Stimulated activated CD8-positive, alpha-beta memory T cell treated with anti-CD3 and anti-CD28 coated beads, Interleukin-4, amount 100 ng/mL, for 48 hours (primary cell): Measurements from ENCODE around the gene FGF11.

Experiments
- DNase-seq: peaks from one replicate; pipeline ENCODE4 v3.0.0-alpha.2; 2020

Gene FGF11

DNA sequence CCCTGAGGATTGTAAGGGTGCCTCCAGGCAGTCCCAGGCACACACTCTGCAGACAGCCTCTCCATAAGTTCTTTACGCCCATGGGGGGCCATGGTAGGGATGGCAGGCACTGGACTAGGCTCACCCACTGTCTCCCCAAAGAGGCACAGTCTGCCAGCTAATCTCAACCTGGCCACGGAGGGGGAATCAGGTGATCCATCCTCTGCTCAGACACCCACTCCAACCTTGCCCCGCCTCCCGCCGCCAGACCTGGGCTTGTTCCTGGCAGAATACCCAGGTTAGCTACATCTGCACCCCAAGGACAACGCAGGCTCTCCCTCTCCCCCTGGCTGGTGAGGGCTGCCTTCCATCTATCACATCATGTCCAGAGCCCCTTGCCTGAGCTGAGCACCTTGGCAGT lies 30.4 kb upstream of the FGF11 start:
- DNase-seq = no peak

DNA sequence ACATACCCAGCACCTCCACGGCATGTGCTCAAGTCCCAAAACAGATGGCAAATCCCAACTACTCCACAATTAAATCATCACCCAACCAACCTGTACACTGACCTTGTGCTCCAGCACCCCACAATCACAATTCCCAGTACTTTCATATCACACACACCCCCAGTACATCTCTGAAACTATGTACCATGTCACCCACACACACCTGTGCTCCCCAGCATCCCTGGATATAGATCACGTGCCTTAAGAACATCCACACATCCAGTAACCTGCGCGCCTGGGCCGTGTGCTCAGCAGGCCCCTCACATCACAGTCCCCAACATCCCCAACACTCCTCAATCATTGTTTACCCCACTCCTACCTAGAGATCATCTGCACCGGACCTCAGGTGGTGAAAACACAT lies 29.6 kb upstream of the FGF11 start:
- DNase-seq = no peak

DNA sequence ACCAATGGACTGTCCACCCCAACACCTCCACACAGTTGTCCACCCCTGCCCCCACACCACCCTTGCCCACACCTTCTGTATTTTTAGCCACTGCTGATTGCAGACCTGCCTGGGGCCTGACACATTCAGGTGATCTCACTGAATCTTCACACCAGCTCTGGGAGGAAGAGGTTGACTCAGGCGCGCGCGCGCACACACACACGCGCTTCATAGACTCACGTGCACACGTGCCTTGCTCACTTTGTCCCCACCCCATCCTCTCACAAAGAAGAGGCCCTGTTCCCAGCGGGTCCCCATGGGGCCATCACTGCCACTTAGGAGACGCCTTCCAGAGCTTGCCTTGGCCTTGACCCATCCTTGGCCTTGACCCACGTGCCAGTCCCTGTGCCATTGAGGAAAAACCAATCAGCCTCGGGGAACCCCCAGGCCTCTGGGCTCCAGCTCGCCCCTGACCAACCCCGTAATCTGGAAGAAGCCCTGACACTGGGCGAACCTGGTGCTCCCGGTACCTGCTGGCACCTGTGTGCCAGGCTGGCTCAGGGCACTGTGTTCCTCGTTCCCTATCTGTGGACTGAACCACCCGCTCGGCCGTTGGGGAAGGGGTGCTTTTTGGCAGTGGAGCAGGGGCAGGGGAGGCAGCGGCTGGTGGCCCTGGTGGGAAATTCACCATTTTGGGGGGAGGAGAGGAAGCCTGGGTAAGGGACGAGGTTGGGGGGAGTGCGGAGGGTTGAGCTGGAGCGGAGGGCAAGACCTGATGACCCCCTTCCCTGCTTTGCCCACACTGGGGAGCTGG lies 28.5 kb upstream of the FGF11 start:
- DNase-seq = no peak

DNA sequence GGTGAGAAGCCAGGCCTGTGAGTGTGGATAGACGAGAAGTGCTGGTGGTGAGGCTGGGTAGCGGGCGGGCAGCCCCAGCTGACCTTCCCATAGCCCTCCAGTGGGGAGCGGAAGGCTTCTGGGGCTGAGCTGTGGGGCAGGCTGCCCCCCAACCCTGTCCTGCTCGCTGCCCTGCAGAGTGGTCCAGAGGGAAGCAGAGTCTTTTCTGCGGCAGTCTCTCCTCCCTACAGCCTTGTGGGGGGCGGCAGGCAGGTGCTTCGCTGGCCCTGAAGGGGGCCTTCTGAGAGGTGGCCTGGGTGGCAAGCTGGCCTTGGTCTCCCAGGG lies 27.9 kb upstream of the FGF11 start:
- no peak for DNase-seq

DNA sequence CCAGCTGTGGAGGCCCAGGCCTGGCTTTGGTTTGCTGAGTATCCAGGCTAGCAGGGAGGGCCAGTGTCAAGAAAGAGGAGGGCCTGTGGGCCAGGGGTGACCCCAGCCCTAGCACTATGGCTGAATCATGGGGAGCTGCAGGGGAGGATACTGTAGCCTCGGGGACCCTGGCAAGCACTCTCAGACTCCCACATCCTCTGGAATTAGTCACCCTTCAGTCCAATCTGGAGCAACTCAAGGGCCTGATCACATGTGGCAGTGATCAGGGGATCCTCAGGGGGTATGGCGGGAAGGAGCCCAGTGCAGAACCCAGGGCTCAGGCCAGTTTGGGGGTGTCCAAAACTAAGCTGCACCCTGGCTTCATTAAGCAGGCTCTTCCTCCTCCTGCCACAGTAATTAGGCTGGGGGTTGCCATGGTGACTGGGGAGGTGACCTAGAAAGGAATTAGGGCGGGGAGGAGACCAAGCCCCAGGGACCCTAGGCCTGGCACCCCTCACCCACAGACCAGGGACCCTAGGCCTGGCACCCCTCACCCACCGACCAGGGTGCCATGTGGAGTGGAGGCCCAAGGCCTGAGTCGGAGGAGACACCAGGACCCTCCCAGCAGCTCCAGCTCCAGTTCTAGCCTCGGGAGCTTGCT lies 25.8 kb upstream of the FGF11 start:
- DNase-seq = no peak

DNA sequence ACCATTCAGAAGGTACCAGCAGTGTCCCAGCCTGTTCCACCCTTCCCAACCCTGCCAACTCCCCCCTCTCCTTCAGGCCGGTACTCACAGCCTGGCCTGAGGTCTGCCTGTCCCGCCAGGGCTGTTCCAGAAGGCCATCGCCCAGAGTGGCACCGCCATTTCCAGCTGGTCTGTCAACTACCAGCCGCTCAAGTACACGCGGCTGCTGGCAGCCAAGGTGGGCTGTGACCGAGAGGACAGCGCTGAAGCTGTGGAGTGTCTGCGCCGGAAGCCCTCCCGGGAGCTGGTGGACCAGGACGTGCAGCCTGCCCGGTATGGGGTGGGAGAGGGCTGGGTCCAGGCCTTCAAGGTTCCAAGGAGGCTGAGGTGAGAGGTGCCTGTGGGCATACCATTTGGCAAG lies 24.5 kb upstream of the FGF11 start:
- DNase-seq = no peak

DNA sequence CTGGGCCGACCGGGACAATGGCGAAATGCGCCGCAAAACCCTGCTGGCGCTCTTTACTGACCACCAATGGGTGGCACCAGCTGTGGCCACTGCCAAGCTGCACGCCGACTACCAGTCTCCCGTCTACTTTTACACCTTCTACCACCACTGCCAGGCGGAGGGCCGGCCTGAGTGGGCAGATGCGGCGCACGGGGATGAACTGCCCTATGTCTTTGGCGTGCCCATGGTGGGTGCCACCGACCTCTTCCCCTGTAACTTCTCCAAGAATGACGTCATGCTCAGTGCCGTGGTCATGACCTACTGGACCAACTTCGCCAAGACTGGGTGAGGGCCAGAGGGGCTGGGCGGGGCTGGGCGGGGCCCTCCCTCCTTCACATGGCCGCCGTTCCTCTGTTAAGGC lies 23.5 kb upstream of the FGF11 start:
- DNase-seq = no peak

DNA sequence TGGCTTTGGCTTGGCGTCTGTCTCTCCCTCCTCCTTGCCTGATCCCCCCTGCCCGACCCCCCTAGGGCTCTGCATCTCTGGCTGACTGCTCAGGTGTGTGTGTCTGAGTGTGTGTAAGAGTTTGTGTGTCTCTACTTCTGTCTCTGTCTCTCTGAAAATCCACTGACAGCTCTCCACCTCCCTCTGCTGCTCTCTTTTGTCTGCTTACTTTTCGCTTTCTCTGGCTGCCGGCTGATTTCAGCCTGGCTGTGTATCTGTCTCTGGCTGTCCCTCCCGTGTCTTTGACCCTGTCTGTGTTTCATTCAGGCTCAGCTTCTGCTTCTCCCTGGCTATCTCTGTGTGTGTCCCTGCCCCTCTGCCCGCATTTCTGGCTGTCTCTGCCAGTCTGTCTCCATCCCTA lies 23.0 kb upstream of the FGF11 start:
- DNase-seq = no peak

DNA sequence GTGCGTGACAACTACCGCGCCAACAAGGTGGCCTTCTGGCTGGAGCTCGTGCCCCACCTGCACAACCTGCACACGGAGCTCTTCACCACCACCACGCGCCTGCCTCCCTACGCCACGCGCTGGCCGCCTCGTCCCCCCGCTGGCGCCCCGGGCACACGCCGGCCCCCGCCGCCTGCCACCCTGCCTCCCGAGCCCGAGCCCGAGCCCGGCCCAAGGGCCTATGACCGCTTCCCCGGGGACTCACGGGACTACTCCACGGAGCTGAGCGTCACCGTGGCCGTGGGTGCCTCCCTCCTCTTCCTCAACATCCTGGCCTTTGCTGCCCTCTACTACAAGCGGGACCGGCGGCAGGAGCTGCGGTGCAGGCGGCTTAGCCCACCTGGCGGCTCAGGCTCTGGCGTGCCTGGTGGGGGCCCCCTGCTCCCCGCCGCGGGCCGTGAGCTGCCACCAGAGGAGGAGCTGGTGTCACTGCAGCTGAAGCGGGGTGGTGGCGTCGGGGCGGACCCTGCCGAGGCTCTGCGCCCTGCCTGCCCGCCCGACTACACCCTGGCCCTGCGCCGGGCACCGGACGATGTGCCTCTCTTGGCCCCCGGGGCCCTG lies 22.2 kb upstream of the FGF11 start:
- DNase-seq = no peak

DNA sequence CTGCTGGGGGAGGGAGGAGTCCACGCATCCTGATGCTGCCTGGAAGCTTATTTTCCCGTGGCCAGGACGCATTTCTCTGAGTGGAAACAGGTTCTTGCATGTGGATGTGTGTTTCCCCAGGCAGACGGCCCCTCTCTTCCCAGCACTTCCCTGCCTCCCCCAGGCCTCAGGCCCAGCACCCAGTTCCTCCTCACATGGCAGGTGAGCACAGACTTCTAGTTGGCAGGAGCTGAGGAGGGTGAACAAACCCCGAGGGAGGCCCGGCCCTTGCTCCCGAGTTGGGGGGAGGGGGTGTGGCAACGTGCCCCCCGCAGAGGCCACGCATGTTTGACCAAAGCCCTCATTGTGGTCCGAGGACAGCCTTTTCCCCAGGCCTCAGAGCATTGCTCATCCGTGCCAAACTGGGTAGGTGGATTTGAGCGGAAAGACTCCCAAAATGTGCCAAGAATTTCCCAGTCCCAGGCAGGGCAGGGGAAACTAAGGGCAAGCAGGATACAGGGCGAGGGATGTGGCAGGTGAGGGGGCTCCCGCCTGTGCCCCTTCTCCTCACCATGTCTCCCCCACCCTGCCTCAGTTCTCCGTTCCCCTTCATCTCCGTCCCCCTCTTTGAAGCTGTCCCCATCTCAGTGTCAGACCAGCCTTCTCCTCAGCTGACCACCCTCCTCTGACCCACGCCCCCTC lies 20.7 kb upstream of the FGF11 start:
- DNase-seq = no peak

DNA sequence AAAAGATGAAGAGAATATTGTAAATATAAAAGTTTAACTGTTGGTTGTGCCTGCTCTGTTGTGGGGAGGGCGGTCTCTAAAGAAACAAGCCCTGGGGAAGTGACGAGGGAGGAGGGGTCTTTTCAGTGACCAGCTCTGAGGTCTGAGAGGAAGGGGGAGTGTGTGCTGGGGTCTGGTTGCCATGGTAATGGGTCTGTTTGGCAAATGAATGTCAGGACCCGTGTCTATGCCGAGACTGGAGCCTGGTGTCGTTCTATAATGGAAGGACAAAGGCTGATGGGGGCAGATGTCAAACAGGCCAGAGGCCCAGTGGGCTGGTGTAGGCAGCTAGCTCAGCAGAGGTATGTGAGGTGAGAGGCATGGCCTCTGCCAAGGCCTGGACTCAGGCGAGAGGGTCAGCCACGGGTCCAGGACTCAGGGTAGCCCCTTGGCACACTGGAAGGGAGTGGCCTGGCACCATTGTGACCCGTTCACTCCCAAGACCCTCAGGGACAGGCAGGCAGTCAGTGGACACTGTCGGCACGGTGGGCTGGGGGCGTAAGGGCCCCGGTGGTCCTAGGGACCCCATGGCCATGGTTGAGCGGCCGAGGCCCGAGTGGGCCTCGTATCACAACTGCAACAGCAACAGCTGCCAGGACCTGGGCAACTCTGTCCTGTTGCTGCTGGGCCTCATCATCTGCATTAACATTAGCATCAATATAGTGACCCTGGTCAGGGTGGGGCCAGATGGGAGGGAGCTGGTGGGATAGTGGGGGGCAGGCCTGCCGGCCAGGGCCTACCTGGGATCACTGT lies 19.3 kb upstream of the FGF11 start, which contains the start of gene SPEM1:
Gene SPEM1, plus strand, starts transcription at position 506 of the 792 bp plus-strand sequence. Its CDS starts 61 bp downstream, at position 567.
- no peak for DNase-seq

DNA sequence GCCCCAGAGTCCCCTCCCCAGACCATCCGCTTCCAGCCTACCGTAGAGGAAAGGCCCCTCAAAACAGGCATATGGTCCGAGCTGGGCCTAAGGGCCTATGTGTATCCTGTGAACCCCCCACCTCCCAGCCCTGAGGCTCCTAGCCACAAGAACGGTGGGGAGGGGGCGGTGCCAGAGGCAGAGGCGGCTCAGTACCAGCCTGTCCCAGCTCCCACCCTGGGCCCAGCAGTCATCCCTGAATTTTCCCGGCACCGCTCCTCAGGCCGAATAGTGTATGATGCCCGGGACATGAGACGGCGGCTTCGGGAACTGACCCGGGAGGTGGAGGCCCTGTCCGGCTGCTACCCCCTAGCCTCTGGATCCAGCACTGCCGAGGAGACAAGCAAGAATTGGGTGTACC lies 18.1 kb upstream of the FGF11 start:
- DNase-seq = no peak

DNA sequence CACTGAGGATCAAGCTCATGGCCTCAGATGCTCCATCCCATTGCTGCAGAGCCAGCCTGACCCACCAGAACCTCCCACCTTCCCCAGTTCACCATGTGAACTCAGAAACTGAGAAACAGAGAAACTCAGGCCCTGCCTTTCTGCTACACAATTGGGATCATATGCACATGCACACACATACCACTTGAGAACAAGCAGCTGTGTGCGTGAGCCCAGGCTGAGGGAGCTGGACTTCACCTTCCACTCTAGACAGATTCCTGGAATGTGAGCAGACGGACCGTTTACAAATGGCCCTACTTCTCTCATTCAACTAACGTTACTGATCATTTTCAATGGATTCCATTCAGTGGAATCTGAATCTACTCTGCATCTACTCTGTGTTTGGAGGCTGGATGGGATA lies 15.6 kb upstream of the FGF11 start:
- no peak for DNase-seq

DNA sequence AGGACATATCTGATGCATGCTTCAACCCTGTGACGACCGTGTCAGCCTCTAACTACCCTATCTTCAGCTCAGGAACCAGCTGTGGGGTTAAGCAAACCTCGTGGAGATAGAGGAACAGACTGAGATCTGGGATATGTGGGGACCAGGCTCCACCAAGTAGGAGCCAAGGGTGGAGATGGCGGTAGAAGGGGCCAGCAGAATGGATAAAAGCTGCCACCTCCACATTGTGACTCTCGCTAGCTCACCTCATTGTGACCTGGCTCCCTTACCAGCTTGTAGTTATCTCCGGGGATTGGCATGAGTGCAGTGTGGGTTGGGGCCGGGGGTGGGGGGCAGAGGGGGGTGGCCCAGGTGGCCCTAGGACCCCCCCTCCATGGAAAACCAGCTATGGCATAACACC lies 14.0 kb upstream of the FGF11 start, which contains the start of gene SPEM2:
Gene SPEM2, plus strand, starts transcription at position 301 of the 400 bp plus-strand sequence. Its CDS starts 73 bp downstream, at position 374.
- DNase-seq = no peak

DNA sequence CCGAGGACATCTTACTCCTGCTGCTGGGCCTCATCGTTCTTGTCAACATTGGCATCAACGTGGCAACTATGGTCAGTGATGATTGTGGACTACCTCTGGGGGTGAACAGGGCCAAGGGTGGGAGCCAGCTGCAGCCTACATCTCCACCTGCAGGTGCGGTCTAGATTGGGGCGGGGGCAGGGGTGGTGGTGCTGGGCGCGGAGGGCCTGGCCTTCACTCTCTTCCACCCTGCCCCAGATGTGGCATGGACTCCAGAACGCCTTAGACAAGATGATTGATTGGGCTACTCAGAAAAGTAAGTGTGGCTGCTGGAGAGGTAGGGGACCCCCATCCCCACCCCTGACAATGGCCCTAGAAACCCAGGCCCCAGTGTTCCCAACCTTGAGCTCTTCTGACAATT lies 13.6 kb upstream of the FGF11 start:
- DNase-seq = no peak

DNA sequence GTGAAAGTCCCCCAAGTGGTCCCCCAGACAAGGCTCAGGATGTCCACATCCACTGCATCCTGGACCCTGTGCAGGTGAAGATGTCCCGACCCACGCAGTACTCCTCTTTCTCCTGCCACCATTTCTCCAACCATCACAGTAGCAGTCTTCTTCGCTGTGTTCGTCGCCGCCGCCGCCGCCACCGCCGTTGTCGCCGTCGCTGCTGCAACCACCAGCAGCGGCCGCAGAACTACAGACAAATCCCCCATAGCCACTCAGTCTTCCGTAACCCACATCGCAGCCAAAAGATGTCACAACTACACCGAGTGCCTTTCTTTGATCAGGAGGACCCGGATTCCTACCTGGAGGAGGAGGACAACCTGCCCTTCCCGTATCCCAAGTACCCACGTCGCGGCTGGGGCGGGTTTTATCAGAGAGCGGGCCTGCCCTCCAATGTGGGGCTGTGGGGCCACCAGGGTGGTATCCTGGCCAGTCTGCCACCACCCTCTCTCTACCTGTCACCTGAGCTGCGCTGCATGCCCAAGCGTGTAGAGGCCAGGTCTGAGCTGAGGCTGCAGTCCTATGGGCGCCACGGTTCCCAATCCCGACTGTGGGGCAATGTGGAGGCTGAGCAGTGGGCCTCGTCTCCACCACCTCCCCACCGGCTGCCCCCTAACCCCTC lies 13.0 kb upstream of the FGF11 start:
- no peak for DNase-seq

DNA sequence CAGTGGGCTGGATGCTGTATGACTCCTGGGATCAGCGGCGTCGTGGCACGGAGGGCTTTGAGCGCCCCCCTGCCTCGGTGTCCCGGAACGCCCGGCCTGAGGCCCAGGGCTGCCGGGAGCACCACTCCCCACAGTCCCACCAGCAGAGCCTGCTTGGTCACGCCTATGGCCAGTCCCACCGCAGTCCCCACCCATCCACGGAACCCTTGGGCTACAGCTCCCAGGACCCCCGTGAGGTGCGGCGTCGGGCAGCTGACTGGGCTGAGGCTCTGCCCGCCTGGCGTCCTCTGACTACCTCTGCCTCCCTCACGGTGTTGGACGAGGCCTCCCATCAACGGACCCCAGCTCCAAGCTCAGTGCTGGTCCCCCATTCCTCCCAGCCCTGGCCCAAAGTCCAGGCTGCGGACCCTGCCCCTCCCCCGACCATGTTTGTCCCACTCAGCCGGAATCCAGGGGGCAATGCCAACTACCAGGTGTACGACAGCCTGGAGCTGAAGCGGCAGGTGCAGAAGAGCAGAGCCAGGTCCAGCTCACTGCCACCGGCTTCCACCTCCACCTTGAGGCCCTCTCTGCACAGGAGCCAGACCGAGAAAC lies 12.3 kb upstream of the FGF11 start:
- no peak for DNase-seq

DNA sequence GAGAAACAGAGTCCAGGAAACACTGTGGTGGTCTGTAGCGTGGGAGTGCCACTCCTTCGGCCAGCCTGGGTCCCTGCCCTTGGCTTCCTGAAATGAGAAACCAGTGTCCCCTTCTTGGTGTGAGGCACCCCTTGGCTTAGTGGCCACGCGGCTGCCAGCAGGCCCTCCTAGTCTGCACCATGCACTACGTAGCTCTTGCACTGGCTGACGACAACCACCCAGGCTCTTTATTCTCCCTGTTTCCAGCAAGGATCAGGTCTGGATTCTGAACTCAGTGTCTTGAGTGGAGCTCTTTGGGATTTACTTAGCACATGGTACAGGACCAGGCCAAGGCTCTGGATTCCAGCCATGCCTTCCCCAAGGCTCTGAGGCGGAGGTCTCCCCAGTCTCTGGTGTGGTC lies 11.8 kb upstream of the FGF11 start:
- no peak for DNase-seq

DNA sequence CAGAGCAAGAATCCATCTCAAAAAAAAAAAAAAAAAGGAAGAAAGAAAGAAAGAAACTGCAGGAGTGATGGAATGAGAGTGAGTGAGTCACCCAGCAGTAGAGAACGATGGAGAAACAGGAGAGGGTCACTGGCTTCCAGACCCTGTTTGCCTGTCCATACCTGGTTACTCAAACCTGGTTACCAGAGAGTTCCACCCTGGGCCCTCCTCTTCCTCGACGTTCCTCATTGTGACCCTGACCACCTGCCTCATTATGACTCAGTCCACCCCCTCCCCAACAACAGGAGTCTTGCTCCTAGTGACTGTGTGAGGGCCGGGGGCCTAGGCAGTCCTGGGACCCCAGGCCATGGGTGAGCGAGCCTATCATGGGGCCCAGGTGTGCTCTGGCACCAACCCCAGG lies 10.8 kb upstream of the FGF11 start, which contains the start of gene SPEM3:
Gene SPEM3, plus strand, starts transcription at position 301 of the 400 bp plus-strand sequence. Its CDS starts 46 bp downstream, at position 347.
- no peak for DNase-seq

DNA sequence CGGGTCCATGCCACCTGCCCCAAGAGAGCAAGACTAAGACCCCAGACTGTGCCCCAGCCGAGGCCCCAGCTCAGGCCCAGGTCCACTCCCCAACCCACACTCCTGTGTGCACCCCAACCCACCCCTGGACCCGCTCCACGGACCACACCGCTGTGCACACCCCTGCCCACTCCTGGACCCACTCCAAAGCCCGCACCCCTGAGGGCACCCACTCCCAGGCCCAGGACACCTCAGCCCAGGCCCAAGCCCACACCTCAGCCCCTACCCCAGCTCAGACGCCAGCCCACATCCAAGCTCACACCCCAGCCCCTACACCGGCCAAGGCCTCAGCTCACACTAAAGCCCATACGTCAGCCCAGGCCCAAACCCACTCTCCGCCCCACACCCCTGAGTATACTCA lies 9.6 kb upstream of the FGF11 start:
- no peak for DNase-seq

DNA sequence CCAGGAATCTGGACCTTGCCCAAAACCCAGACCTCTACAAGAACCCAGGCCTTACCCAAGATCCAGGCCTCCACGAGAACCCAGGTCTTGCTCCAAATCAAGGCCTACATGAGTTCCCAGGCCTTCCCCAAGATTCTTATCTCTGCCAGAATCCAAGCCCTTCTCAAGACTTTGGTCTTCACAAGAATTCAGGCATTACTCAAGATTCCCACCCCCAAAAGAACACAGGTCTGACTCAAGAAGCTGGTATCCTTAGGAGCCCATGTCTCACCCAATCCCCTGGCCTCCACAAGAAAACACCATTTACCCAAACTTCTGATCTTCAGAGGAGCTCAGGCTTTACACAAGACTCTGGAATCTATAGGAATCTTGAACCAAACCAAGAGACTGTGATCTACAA lies 8.1 kb upstream of the FGF11 start:
- DNase-seq = no peak

DNA sequence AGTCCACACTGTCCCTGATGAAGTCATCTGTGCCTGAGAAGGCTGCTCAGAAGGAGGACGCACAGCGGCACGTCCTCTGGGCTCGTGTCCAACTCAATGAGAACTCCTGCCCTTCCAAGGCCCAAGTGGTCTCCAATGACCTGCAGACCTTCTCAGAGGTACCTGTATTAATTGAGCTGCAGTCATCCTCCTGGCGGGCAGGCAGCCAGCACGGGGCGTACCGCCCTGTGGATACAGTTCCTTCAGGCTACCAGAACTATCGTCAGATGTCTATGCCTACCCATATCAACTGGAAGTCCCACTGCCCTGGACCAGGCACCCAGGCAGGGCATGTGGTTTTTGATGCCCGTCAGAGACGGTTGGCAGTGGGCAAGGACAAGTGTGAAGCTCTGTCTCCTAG lies 7.0 kb upstream of the FGF11 start:
- DNase-seq = no peak
